NB4 (cell line): Measurements from ENCODE around the gene CDH4.

ENCODE experiments used
- DNase-seq: peaks from one replicate; pipeline ENCODE4 v3.0.0; 2010; ENCODE audit warnings: low read depth
- H3K4me3 ChIP-seq: one replicate; pipeline ENCODE4 v1.5.1; 2011; ENCODE audit warnings: mild to moderate bottlenecking, low read depth, low read length, moderate library complexity
- CTCF ChIP-seq: IDR thresholded peaks from one replicate; pipeline ENCODE4 v1.5.1; 2012; ENCODE audit warnings: low read depth, low read length
- MAX ChIP-seq: IDR thresholded peaks from 2 replicates; pipeline ENCODE4 v1.6.1; 2011; ENCODE audit warnings: low read depth, low read length
- MYC ChIP-seq: IDR thresholded peaks from 2 replicates; pipeline ENCODE4 v1.6.1; 2011; ENCODE audit warnings: low read depth, low read length
- POLR2A ChIP-seq: IDR thresholded peaks from 2 replicates; pipeline ENCODE4 v1.6.1; 2011; ENCODE audit warnings: mild to moderate bottlenecking; ENCODE audit not compliant: insufficient read length; ENCODE audit errors: extremely low read depth

CDH4 gene

GRCh38 chr20:61663521-61664425 lies 411.7 kb downstream of the CDH4 start:
- no peak for TF ChIP-seq MAX
- no peak for DNase-seq
- no peak overlapping the region for H3K4me3 ChIP-seq

- no peak overlapping the region for H3K4me3 ChIP-seq
- no peak for DNase-seq
Measured at GRCh38 chr20:61664556-61665320, 412.7 kb downstream of the CDH4 start.

DNA sequence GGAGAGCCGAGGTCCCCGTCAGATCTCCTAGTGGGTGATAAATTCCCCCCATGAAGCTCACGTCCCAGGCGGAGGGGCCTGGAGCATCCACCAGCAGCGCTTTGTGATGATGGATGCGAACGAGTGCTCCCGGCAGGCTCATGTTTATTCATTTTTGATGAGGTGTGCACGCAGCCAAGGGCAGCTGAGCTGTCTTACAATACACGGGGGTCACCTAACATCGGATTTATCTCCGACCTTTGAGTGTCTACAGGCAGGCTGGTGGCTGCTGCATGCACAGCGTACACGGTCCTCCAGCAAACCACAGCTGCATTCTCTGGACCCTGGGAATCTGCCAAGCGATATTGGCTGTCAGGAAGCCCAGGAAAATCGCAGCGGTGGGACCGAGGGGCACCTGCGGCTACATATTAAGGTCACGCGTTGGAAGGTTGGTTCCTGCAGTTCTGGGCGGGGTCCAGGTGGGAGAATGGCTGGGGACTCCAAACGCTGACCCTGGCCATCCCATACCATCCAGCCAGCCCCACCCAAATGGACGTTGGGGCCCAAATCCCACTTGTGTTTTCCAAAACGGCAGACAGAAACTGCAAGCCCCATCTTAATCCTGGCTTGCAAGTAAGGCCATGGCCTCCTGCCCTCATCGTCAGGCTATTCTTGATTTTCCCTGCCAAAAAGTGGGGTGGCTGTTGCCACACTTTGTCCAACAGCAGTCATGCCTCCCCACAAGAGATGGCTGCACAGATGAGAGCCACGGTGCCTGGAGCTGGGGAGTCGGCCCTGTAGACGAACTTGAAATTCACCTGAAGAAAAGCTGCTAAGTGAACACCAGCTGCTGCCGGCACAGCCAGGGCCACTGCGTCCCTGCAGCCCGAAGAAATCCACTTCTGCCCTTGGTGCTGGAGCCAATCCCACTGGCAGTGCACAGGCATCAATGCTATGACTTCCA lies 413.7 kb downstream of the CDH4 start:
- DNase-seq, result no peak
- no peak for TF ChIP-seq MYC
- TF ChIP-seq MAX, result no peak
- TF ChIP-seq CTCF, result no peak
- TF ChIP-seq POLR2A, result no peak
- H3K4me3 ChIP-seq, result no peak overlapping the region

More at GRCh38 chr20:61664556-61665320, 412.7 kb downstream of the CDH4 start:
- no peak for TF ChIP-seq MYC

- H3K4me3 ChIP-seq, result no peak overlapping the region
- no peak for TF ChIP-seq MYC
- no peak for TF ChIP-seq CTCF
- TF ChIP-seq MAX, result no peak
- no peak for TF ChIP-seq POLR2A
- DNase-seq, result no peak
Measured at GRCh38 chr20:61666471-61666832, 414.4 kb downstream of the CDH4 start.

DNA sequence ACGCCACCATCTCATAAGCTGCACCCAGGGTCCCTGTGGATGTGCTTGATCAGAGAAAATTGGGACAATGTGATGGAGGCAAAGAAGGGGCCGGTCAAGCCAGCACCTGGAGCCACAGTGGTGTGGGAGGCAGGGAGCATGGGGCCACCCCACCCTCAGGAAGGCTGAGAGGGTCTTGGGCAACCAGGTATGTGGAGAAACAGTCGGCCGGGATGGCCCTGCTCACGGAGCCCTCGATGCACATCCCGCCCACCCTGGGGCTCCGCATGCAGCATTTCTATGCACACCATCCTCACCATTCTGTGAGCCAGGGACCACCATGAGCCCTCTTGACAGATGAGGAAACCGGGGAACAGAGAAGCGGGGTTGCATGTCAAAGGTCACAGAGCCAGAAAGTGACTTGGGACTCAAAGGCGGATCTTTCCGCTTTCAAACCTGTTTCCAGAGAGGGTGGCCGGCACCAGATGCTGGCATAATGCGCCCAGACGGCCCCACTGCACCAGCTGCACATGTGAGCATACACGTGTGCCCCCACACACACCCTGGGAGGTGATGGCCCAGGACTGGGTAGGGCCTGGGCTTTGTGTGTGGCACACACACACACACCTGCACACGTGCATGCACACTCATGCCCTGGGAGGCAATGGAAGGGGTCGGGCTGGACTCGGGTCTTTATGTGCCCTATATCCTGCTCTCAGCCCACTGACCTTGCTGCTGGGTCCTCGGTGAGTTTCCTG lies 415.2 kb downstream of the CDH4 start:
- DNase-seq, result no peak

More for the DNA sequence above, 415.2 kb downstream of the CDH4 start:
- TF ChIP-seq CTCF (no peak), MYC (no peak), MAX (no peak), POLR2A (no peak)
- H3K4me3 ChIP-seq, result no peak overlapping the region
